Measurements from ENCODE around the gene PSAPL1. TPM values are rescaled to one million over a fixed set of nuclear protein-coding genes. Genes with fewer than 3 reads are reported as not detected.
"Not testable (repeated sequence)": the region's sequence is repeated elsewhere in the genome, so short reads cannot be mapped to it uniquely, and the experiment has no call there.

The PSAPL1 gene
- total RNA-seq, 1 donor, result not detected

- no peak for DNase-seq (ENCODE audit: low read depth)
- TF ChIP-seq, protein P1, sequence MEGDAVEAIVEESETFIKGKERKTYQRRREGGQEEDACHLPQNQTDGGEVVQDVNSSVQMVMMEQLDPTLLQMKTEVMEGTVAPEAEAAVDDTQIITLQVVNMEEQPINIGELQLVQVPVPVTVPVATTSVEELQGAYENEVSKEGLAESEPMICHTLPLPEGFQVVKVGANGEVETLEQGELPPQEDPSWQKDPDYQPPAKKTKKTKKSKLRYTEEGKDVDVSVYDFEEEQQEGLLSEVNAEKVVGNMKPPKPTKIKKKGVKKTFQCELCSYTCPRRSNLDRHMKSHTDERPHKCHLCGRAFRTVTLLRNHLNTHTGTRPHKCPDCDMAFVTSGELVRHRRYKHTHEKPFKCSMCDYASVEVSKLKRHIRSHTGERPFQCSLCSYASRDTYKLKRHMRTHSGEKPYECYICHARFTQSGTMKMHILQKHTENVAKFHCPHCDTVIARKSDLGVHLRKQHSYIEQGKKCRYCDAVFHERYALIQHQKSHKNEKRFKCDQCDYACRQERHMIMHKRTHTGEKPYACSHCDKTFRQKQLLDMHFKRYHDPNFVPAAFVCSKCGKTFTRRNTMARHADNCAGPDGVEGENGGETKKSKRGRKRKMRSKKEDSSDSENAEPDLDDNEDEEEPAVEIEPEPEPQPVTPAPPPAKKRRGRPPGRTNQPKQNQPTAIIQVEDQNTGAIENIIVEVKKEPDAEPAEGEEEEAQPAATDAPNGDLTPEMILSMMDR (IDR thresholded peaks at IDR 0.05; ENCODE audit: insufficient read depth, low read length), result no peak
- no peak overlapping the region for H3K4me3 ChIP-seq (ENCODE audit: low read depth, low read length)
These were observed 26.5 kb upstream of the PSAPL1 start for GRCh38 chr4:7461230-7461629.

GRCh38 chr4:7460566-7460965 is 25.8 kb upstream of the PSAPL1 start:
- H3K4me3 ChIP-seq (ENCODE audit: low read depth, low read length), result no peak overlapping the region
- TF ChIP-seq, protein P1 (IDR thresholded peaks at IDR 0.05; ENCODE audit: insufficient read depth, low read length), result no peak
- DNase-seq (ENCODE audit: low read depth), result no peak

DNA sequence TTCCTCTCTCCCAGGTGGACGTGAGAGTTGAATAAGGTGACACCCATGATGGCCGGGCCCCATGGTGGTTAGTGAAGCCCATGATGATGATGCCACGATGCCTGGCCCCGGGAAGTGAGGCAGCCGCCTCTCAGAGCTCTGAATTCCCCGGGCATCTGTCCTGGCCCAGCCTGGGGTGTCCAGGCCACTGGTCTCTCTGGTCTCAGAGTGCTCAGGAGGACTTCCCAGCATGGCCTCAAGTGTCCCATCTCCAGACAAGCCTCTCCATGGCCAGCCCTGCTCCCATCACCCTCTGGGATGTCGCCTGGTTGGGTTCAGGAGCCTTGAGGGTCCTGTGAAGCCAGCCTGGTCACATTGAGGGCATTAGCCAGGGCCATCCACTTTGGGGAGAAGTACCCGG is 24.7 kb upstream of the PSAPL1 start:
- H3K4me3 ChIP-seq (ENCODE audit: low read depth, low read length), result no peak overlapping the region
- DNase-seq (ENCODE audit: low read depth), result no peak
- TF ChIP-seq, protein P1 (IDR thresholded peaks at IDR 0.05; ENCODE audit: insufficient read depth, low read length), result no peak

DNA sequence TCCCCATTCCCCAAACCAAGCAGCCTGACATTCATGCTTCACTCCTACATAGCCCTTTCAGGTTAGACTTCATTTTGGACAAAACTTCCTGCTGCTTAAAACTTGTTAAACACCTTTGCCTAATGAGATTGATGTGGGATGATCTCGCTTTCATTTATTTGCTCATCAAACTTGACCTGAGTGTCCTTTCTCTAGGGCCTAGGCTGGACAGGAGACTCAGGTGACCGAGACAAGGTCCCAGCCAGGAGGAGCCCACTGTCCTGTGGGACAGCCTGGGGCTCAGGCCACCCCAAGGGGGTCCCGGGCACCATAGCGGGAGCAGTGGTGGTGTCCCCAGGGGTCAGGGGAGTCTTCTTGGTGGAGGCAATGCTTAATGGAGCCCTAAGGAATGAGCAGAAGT is 23.7 kb upstream of the PSAPL1 start:
- TF ChIP-seq, protein P1 (IDR thresholded peaks at IDR 0.05; ENCODE audit: insufficient read depth, low read length), result no peak
- H3K4me3 ChIP-seq (ENCODE audit: low read depth, low read length), result no peak overlapping the region
- no peak for DNase-seq (ENCODE audit: low read depth)

DNA sequence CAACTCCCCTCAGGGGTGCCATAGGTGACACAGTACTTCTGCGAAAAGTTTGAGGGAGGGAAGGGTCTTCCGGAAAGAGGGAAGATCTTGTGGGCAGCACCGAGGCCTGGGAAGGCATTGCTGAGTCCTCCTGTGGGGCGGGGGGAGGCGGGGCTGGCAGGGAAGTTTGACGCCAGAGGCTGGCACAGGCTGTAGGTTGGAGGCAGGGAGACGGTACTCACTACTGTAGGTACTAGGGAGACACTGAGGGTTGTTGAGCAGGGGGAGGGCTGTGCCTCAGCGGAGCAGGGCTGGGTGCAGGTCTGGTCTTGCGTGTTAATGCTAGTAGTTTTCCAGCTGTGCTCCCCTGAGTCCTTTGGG is 23.3 kb upstream of the PSAPL1 start:
- TF ChIP-seq, protein P1 (IDR thresholded peaks at IDR 0.05; ENCODE audit: insufficient read depth, low read length), result no peak
- H3K4me3 ChIP-seq (ENCODE audit: low read depth, low read length), result no peak overlapping the region
- DNase-seq (ENCODE audit: low read depth), result no peak

GRCh38 chr4:7457201-7458065 is 22.7 kb upstream of the PSAPL1 start:
- DNase-seq (ENCODE audit: low read depth), result no peak
- H3K4me3 ChIP-seq (ENCODE audit: low read depth, low read length), result no peak overlapping the region
- TF ChIP-seq, protein P1 (IDR thresholded peaks at IDR 0.05; ENCODE audit: insufficient read depth, low read length), result no peak

- H3K4me3 ChIP-seq (ENCODE audit: low read depth, low read length); DNase-seq (ENCODE audit: low read depth): not testable (repeated sequence)
These were observed 18.1 kb upstream of the PSAPL1 start for GRCh38 chr4:7452802-7453201.
